Measurements from ENCODE around the gene RPS6KA2.

RPS6KA2 gene

DNA sequence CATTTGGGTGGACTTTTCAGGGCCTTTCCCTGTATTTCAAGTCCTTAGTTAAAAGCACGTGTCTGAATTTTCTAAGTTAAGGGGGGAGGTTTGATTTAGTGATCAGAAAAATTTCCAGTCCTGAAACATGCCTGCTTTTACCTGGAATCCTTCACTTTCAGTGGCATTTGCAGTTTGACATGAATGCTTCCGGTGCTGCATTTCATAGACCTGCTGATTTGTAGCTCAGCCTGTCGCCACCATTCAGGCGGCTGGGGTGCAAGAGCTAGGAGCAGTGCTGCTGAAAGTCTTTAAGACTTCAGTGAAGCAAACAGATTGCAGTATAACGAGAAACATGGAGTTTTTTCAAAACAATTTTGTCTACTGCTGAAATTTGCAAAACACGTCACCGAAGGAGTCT, 14.0 kb downstream of the RPS6KA2 start:
- H3K4me3 ChIP-seq (replicated peaks in 1 of 2; ENCODE audit: low read depth in 2 of 2, low read length in 2 of 2) = no peak overlapping the region
- DNase-seq (ENCODE audit: low read depth in 2 of 2) = no peak

DNA sequence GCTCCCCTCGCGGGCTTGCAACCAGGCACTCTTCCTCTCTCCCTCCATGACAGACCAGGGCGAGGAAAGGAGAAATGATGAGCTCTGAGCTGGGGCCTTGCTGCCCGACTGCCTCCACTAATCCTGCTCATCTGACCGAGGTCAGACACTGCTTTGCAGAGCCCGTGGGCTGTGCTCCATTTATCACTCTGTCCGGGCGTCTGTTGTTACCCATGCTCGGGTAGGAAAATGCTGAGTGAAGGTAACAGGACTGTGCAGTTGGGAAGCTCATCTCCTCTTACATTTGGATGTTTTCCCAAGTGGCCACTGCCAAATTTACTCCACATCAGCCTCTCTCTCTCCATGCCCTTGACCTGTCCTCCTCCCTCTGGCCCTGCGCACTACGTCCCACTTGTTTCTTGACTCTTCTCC, 14.6 kb downstream of the RPS6KA2 start:
- DNase-seq (ENCODE audit: low read depth in 2 of 2) = no peak
- TF ChIP-seq, protein P1, sequence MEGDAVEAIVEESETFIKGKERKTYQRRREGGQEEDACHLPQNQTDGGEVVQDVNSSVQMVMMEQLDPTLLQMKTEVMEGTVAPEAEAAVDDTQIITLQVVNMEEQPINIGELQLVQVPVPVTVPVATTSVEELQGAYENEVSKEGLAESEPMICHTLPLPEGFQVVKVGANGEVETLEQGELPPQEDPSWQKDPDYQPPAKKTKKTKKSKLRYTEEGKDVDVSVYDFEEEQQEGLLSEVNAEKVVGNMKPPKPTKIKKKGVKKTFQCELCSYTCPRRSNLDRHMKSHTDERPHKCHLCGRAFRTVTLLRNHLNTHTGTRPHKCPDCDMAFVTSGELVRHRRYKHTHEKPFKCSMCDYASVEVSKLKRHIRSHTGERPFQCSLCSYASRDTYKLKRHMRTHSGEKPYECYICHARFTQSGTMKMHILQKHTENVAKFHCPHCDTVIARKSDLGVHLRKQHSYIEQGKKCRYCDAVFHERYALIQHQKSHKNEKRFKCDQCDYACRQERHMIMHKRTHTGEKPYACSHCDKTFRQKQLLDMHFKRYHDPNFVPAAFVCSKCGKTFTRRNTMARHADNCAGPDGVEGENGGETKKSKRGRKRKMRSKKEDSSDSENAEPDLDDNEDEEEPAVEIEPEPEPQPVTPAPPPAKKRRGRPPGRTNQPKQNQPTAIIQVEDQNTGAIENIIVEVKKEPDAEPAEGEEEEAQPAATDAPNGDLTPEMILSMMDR (IDR thresholded peaks at IDR 0.05; ENCODE audit: low read depth, low read length) = no peak
- no peak overlapping the region for H3K4me3 ChIP-seq (replicated peaks in 1 of 2; ENCODE audit: low read depth in 2 of 2, low read length in 2 of 2)

More for the DNA sequence above, 14.0 kb downstream of the RPS6KA2 start:
- TF ChIP-seq, protein P1 (IDR thresholded peaks at IDR 0.05; ENCODE audit: low read depth, low read length) = no peak

DNA sequence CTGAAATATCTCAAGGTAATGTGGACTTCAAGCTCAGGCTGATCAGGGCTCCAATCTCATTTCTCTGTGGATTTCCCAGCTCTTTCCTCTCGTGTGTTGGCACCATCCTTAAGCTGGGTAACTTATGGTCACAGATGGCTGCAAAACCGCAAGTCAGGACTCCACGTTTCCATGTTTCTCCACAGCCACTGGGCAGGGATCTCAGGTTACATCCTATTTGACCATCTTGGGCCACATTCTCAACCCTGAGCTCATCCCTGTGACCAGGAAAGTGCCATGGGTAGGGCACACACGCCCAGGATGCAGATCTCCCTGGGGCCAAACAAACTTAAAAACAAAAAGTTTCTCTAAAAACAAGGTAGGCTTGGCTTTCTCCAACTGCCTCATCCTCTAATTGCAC, 15.4 kb downstream of the RPS6KA2 start:
- no peak for DNase-seq (ENCODE audit: low read depth in 2 of 2)
- H3K4me3 ChIP-seq (replicated peaks in 1 of 2; ENCODE audit: low read depth in 2 of 2, low read length in 2 of 2) = no peak overlapping the region
- TF ChIP-seq, protein P1 (IDR thresholded peaks at IDR 0.05; ENCODE audit: low read depth, low read length) = no peak

DNA sequence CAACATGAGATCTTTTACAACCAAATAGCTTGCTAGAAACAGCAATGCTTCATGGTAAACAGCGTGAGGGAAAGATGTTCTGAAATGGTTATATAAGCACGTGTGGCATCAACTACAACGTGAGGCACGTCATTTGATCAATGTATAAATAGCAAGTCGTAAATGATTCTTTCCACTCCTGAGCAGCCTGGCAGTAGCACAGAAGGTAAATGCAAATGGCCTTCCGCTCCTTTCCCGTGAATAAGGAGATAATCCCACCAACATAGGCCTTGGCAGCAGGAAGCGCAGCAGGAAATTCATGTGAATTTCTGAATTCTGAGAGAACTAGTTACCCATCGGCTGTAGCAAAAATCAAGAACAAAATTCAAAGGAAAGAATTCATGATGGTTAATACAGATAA, 17.0 kb downstream of the RPS6KA2 start:
- no peak overlapping the region for H3K4me3 ChIP-seq (replicated peaks in 1 of 2; ENCODE audit: low read depth in 2 of 2, low read length in 2 of 2)
- TF ChIP-seq, protein P1 (IDR thresholded peaks at IDR 0.05; ENCODE audit: low read depth, low read length) = no peak
- DNase-seq (ENCODE audit: low read depth in 2 of 2) = no peak

DNA sequence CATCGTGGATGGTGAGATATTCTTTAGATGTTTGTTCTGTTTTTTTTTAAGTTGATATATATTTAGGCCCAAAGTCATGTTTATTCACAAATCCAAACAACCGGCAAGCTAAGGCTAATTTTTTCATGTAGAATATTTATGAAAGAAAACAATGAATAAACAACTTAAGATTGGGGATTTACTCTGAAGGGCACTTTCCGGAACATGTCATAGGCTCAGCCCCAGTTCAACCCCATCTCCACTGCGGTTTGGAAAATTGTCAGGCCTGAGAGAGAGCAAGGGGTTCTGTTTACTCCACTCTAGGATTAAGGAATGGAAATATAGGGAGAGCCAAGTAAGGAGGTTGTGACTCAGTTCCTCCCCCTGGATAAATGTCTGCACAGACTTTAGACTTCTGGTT, 18.3 kb downstream of the RPS6KA2 start:
- H3K4me3 ChIP-seq (replicated peaks in 1 of 2; ENCODE audit: low read depth in 2 of 2, low read length in 2 of 2) = no peak overlapping the region
- TF ChIP-seq, protein P1 (IDR thresholded peaks at IDR 0.05; ENCODE audit: low read depth, low read length) = no peak
- no peak for DNase-seq (ENCODE audit: low read depth in 2 of 2)

DNA sequence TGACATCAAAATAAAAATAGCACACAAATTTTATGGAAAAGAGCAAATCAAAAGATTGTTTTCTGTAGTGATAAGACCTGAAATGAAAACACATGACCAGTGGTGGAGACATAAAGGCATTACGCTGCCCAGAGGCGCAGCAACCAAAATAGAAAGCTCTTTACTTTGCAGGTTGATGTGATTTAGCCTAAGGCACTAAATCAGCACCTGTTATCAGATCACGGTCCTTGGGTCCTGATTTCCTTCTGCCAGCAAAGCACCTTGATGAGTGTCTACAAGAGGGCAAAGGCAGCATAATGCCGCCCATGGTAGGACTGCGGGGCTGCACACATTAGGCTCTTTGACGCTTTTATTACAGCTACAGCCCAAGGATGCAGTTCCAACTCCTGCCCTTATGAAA, 21.3 kb downstream of the RPS6KA2 start:
- no peak for DNase-seq (ENCODE audit: low read depth in 2 of 2)
- TF ChIP-seq, protein P1 (IDR thresholded peaks at IDR 0.05; ENCODE audit: low read depth, low read length) = no peak
- H3K4me3 ChIP-seq (replicated peaks in 1 of 2; ENCODE audit: low read depth in 2 of 2, low read length in 2 of 2) = no peak overlapping the region

DNA sequence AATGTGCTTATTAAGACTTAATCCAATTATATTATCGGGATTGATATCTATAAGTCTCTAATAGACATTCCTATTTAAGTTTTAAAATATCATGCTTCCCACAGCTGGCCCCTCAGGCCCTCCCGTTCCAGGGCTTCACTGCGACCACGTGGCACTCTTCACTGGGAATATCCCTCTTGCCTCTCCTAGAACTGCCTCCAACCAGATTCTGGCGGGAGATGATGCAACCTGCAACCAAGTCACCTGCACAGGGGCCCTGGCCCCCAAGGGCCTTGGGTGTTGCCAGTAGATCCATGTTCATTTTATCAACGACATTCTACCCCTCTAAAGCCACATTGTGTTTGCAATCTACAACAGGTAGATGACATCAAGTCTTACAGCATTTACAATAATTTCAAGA, 22.1 kb downstream of the RPS6KA2 start:
- H3K4me3 ChIP-seq (replicated peaks in 1 of 2; ENCODE audit: low read depth in 2 of 2, low read length in 2 of 2) = no peak overlapping the region
- no peak for DNase-seq (ENCODE audit: low read depth in 2 of 2)
- TF ChIP-seq, protein P1 (IDR thresholded peaks at IDR 0.05; ENCODE audit: low read depth, low read length) = no peak
